ENCODE data around the gene CTNNA2. TPM values are rescaled to one million over a fixed set of nuclear protein-coding genes. Genes with fewer than 3 reads are reported as not detected.

The CTNNA2 gene
- total RNA-seq, 1 donor from 2014 or later: 15.0 TPM

DNA sequence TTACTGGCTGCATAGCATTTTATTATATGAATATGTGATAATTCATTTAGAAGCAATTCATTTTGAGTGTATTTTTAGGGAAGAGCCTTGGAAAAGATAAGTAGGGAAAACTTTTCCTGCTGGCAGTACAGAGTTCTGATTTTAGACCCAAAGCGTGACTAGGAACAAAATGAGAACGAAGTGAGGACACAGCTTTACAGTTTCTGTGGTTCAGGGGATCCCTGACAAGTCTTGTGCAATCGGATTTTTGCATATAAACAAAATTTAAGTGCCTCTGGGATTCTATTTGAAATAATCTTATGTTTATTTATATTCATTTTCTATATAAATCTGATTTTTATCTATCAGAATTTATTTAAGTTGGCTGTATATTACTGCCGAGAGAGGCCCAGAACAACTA is 402.6 kb downstream of the CTNNA2 start:
- TF ChIP-seq, protein P1, sequence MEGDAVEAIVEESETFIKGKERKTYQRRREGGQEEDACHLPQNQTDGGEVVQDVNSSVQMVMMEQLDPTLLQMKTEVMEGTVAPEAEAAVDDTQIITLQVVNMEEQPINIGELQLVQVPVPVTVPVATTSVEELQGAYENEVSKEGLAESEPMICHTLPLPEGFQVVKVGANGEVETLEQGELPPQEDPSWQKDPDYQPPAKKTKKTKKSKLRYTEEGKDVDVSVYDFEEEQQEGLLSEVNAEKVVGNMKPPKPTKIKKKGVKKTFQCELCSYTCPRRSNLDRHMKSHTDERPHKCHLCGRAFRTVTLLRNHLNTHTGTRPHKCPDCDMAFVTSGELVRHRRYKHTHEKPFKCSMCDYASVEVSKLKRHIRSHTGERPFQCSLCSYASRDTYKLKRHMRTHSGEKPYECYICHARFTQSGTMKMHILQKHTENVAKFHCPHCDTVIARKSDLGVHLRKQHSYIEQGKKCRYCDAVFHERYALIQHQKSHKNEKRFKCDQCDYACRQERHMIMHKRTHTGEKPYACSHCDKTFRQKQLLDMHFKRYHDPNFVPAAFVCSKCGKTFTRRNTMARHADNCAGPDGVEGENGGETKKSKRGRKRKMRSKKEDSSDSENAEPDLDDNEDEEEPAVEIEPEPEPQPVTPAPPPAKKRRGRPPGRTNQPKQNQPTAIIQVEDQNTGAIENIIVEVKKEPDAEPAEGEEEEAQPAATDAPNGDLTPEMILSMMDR (conservative IDR thresholded peaks at IDR 0.05): no peak
- no peak overlapping the region for H3K4me3 Mint-ChIP-seq
- DNase-seq (ENCODE audit: extremely low spot score, unreplicated experiment): no peak
- H3K36me3 Mint-ChIP-seq: peaks cover 3% of the 10 kb centered on the region
- no peak overlapping the region for H3K27ac Mint-ChIP-seq
- no peaks in the 10 kb centered on the region for H3K27me3 Mint-ChIP-seq
- peaks cover 5% of the 10 kb centered on the region for H3K9me3 Mint-ChIP-seq
- H3K4me1 Mint-ChIP-seq (ENCODE audit: unreplicated experiment): no peaks in the 10 kb centered on the region

DNA sequence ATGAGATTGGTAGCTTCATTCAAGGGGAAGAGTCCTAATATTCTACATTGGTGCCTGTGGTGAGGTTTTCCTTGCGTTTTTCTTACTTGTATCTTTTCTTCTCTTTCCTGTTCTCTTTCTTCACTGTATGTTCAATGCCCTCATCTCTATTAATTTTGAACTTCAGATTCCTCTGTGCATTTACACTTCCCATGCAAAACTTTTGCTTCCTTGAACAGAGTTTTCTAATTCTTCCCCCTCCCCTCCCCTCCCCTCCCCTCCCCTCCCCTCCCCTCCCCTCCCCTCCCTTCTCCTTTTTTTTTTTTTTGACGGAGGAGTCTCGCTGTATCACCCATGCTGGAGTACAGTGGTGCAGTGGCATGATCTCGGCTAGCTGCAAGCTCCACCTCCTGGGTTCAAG is 403.4 kb downstream of the CTNNA2 start:
- no peaks in the 10 kb centered on the region for H3K4me1 Mint-ChIP-seq (ENCODE audit: unreplicated experiment)
- DNase-seq (ENCODE audit: extremely low spot score, unreplicated experiment): no peak
- H3K27ac Mint-ChIP-seq: no peak overlapping the region
- no peaks in the 10 kb centered on the region for H3K27me3 Mint-ChIP-seq
- TF ChIP-seq, protein P1 (conservative IDR thresholded peaks at IDR 0.05): no peak
- no peak overlapping the region for H3K4me3 Mint-ChIP-seq
- peaks cover 3% of the 10 kb centered on the region for H3K36me3 Mint-ChIP-seq
- H3K9me3 Mint-ChIP-seq: peaks cover 5% of the 10 kb centered on the region

DNA sequence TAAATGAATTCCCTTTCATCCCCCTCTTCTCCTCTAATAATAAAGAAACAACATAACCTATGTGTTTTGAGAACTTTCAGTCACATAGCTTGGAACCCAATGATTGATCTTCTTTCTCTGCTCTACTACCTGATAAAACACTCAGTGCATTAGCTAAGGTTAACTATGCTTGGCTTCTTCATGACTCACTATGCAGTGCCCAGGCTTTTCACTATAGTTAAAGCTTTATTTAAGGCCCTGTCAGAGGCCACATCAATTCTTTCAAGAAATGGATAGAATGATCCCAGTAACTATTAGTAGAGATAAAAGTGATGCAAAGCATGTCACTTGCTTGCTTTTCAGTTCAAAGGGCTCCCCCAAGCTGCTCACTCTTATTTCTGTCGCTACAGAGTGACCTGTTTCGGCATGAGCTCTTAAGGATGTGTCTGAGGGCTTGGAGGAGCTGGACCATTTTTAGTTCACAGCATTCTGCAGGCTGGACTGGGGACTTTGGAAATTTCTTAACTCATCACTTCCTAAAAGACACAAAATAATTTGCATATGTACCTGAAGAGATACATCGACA is 407.7 kb downstream of the CTNNA2 start:
- H3K27me3 Mint-ChIP-seq: no peaks in the 10 kb centered on the region
- no peak overlapping the region for H3K4me3 Mint-ChIP-seq
- DNase-seq (ENCODE audit: extremely low spot score, unreplicated experiment): no peak
- H3K4me1 Mint-ChIP-seq (ENCODE audit: unreplicated experiment): no peaks in the 10 kb centered on the region
- no peak overlapping the region for H3K27ac Mint-ChIP-seq
- peaks cover 5% of the 10 kb centered on the region for H3K9me3 Mint-ChIP-seq
- TF ChIP-seq, protein P1 (conservative IDR thresholded peaks at IDR 0.05): no peak
- H3K36me3 Mint-ChIP-seq: peaks cover 3% of the 10 kb centered on the region

DNA sequence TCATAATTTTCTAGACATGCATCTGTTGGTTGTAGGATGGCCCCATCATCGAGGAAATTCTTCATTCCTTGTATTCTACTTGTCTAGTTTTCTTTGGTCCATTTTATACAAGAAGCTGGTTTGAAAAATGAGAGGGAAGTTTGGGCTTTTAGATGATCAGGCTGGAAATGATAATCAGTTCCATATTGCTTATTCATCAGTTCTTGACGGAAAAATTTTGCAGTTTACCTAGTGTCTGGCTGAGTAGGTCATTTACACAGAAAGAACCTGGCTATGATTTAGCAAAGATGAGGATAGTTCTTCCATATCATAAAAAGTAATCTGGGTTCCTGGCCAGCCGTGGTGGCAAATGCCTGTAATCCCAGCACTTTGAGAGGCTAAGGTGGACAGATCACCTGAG is 416.8 kb downstream of the CTNNA2 start:
- H3K36me3 Mint-ChIP-seq: no peaks in the 10 kb centered on the region
- no peak for DNase-seq (ENCODE audit: extremely low spot score, unreplicated experiment)
- no peak overlapping the region for H3K4me3 Mint-ChIP-seq
- H3K9me3 Mint-ChIP-seq: no peaks in the 10 kb centered on the region
- H3K4me1 Mint-ChIP-seq (ENCODE audit: unreplicated experiment): no peaks in the 10 kb centered on the region
- H3K27me3 Mint-ChIP-seq: no peaks in the 10 kb centered on the region
- TF ChIP-seq, protein P1 (conservative IDR thresholded peaks at IDR 0.05): no peak
- no peak overlapping the region for H3K27ac Mint-ChIP-seq

DNA sequence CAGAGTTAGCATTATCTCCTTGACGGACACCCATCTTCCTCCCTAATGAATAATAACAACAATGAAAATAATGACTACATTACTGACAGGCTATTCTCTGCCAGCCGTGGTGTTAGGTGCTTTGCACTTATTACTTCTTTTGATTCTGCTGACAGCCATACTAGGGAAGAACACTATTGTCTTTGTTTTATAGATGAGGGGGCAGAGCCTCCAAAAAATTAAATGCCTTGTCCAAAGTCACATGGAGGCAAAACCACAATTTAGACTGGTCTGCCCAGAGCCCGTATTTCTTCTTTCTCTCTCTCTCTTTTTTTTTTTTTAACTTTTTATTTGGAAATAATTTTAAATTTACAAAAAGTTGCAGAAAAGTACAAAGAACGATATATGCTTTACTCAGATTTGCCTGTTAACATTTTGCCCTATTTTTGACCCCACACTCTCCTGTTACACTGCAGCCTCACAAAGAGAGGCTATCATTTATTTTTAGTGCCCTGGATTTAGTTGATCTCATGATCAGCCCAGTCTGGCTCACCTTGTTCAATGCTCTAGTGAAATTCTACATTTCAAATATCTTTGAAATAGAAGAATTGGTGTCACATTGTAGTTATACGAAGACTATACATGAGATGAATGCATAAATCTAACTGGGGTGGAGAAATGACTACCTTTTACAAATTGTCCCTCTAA is 422.3 kb downstream of the CTNNA2 start:
- Mint-ChIP-seq H3K4me3 (no peak overlapping the region), H3K36me3 (no peaks in the 10 kb centered on the region), H3K27me3 (no peaks in the 10 kb centered on the region), H3K27ac (no peak overlapping the region), H3K9me3 (no peaks in the 10 kb centered on the region), H3K4me1 (ENCODE audit: unreplicated experiment) (peaks cover 12% of the 10 kb centered on the region)
- no peak for DNase-seq (ENCODE audit: extremely low spot score, unreplicated experiment)
- TF ChIP-seq, protein P1 (conservative IDR thresholded peaks at IDR 0.05): no peak
